Ascending aorta (tissue), 2 donors: ENCODE data around the gene FYN. TPM values are rescaled to one million over a fixed set of nuclear protein-coding genes. Genes with fewer than 3 reads are reported as not detected.

ENCODE experiments used
- DNase-seq, 2 donors: peaks; one replicate each; pipeline ENCODE4 v3.0.0-alpha.2; 2019; ENCODE audit warnings: low spot score in 2 of 2
- H3K27ac ChIP-seq, 2 donors: fragments of 200-600 bp; sonication (generic); one replicate each; pipeline ENCODE4 v1.5.1; 2016 to 2017; ENCODE audit warnings: mild to moderate bottlenecking in 1 of 2
- H3K27me3 ChIP-seq: fragments of 200-600 bp; sonication (generic); one replicate; pipeline ENCODE4 v1.5.1; 2017
- H3K36me3 ChIP-seq, 2 donors: fragments of 200-600 bp; sonication (generic); one replicate each; pipeline ENCODE4 v1.5.1; 2016
- H3K4me1 ChIP-seq, 2 donors: fragments of 200-600 bp; sonication (generic); one replicate each; pipeline ENCODE4 v1.5.1; 2016 to 2017; ENCODE audit warnings: mild to moderate bottlenecking in 1 of 2
- H3K4me3 ChIP-seq, 2 donors: fragments of 200-600 bp; sonication (generic); one replicate each; pipeline ENCODE4 v1.5.1; 2016 to 2017; ENCODE audit warnings: mild to moderate bottlenecking in 1 of 2
- H3K9me3 ChIP-seq, 2 donors: fragments of 200-600 bp; sonication (generic); one replicate each; pipeline ENCODE4 v1.5.1; 2016
- CTCF ChIP-seq, 3 experiments: fragments of 200-600 bp in 2 of 3; fragments of 450-650 bp in 1 of 3; sonication (generic) in 2 of 3; IDR thresholded peaks; one replicate each; pipeline ENCODE4 v1.5.1; 2016 to 2019; ENCODE audit warnings: antibody characterized with exemption in 3 of 3, mild to moderate bottlenecking in 1 of 3, moderate library complexity in 1 of 3
- intact Hi-C: fragments of 100-400 bp; cut with DNase I; formaldehyde crosslinking; loops from one replicate; pipeline ENCODE4 v1.15.1; 2023
- total RNA-seq: library from RNA; depleted of rRNA; stranded (reverse); fragments of >200 nt; gene quantifications from one replicate; pipeline ENCODE4 v1.1.0, GENCODE V29; 2016

The FYN gene
- total RNA-seq, 1 donor from 2014 or later, result 141 TPM

- intact Hi-C loops, result no loop called here
- Histone ChIP-seq H3K4me3 (no peak overlapping the region), H3K36me3 (no peaks in the 10 kb centered on the region), H3K27ac (no peak overlapping the region), H3K4me1 (no peaks in the 10 kb centered on the region), H3K27me3 (no peaks in the 10 kb centered on the region), H3K9me3 (no peaks in the 10 kb centered on the region)
- DNase-seq, result no peak
- no peak for TF ChIP-seq CTCF (IDR thresholded peaks at IDR 0.05)
These were observed 223.2 kb downstream of the FYN start for GRCh38 chr6:111650049-111650448.

- no peak overlapping the region for H3K4me3 ChIP-seq
- intact Hi-C loops, result no loop called here
- no peaks in the 10 kb centered on the region for H3K36me3 ChIP-seq
- DNase-seq, result no peak
- H3K27me3 ChIP-seq, result no peaks in the 10 kb centered on the region
- no peaks in the 10 kb centered on the region for H3K4me1 ChIP-seq
- no peak overlapping the region for H3K27ac ChIP-seq
- TF ChIP-seq CTCF (IDR thresholded peaks at IDR 0.05), result no peak
- H3K9me3 ChIP-seq, result no peaks in the 10 kb centered on the region
These were observed 225.2 kb downstream of the FYN start for GRCh38 chr6:111648100-111648499.

- no peaks in the 10 kb centered on the region for H3K36me3 ChIP-seq
- H3K27me3 ChIP-seq, result no peaks in the 10 kb centered on the region
- H3K27ac ChIP-seq, result no peak overlapping the region
- H3K9me3 ChIP-seq, result no peaks in the 10 kb centered on the region
- no peak for DNase-seq
- H3K4me1 ChIP-seq, result no peaks in the 10 kb centered on the region
- intact Hi-C loops, result no loop called here
- H3K4me3 ChIP-seq, result no peak overlapping the region
- TF ChIP-seq CTCF (IDR thresholded peaks at IDR 0.05), result no peak
These were observed 226.3 kb downstream of the FYN start for GRCh38 chr6:111646942-111647341.

GRCh38 chr6:111646034-111646433 is 227.2 kb downstream of the FYN start:
- Histone ChIP-seq H3K4me1 (no peaks in the 10 kb centered on the region), H3K9me3 (no peaks in the 10 kb centered on the region), H3K27me3 (no peaks in the 10 kb centered on the region), H3K27ac (no peak overlapping the region), H3K4me3 (no peak overlapping the region), H3K36me3 (no peaks in the 10 kb centered on the region)
- DNase-seq, result no peak
- intact Hi-C loops, result no loop called here
- no peak for TF ChIP-seq CTCF (IDR thresholded peaks at IDR 0.05)

GRCh38 chr6:111644893-111645430 is 228.3 kb downstream of the FYN start:
- no peak overlapping the region for H3K27ac ChIP-seq
- H3K36me3 ChIP-seq, result no peaks in the 10 kb centered on the region
- H3K9me3 ChIP-seq, result no peaks in the 10 kb centered on the region
- no peak for DNase-seq
- no peak overlapping the region for H3K4me3 ChIP-seq
- H3K4me1 ChIP-seq, result no peaks in the 10 kb centered on the region
- TF ChIP-seq CTCF (IDR thresholded peaks at IDR 0.05), result no peak
- H3K27me3 ChIP-seq, result no peaks in the 10 kb centered on the region
- intact Hi-C loops, result loop anchor here (5.0 kb wide), 2 partner anchors 163 to 388 kb away; partner anchors contain the start of gene REV3L
